G401.6 (cell line): Measurements from ENCODE around the gene SSBP2.
A peak's percentile ranks its signal among the peaks of the same experiment; 100 is the strongest.

Experiments
- FAIRE-seq: peaks from 2 replicates; lab custom pipeline; 2012; peaks lifted over from hg19 to GRCh38; lab: Jason Lieb, UNC

Gene SSBP2

DNA sequence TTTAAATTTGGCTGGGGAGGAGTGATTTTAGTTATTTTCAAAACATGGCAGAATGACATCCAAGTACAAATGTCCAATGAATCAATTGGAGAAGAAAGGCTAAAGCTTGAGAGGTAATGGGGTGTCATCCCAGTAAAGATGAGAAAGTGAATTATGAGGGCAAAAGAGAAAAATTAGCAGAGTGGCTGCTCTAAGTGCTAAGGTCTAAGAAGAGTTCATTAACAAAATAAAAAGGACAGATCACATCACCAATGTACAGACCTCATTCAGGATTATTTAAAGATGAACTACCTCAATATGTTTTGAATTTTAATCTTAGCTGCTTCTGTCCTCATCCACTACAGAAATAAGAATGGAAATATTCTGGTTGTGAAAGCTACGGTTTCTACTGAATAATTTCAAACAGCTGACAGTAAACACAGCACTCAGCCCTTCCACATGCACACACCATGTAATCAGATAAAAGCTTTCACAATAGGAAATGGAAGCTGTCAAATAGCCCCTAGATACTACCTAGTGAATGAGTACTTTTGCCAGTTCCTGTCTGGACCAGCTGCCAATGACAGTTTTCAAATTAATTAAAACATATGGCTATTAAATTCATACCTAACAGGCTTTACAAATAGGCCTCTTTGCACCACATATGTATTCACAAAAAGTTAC is 171.5 kb downstream of the SSBP2 start:
- FAIRE-seq, result no peak

DNA sequence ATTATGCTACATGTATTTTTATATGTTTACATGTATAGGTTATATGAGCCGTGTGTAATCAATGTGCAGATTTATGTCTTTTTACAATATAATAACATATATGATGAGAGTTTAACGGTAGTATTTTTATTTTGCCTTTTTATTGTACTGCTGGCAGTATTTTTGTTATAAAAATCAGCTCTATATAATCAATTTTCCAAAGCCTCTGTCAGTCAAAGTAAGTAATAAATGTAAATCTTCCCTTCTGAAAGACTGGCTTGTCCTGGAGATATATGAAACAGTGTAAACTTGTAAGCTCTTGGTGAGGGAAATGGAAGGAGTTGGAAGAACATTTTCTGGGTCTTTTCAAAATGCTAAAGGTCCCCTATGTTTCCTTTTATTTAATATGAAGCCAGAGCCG is 173.8 kb downstream of the SSBP2 start:
- no peak for FAIRE-seq

DNA sequence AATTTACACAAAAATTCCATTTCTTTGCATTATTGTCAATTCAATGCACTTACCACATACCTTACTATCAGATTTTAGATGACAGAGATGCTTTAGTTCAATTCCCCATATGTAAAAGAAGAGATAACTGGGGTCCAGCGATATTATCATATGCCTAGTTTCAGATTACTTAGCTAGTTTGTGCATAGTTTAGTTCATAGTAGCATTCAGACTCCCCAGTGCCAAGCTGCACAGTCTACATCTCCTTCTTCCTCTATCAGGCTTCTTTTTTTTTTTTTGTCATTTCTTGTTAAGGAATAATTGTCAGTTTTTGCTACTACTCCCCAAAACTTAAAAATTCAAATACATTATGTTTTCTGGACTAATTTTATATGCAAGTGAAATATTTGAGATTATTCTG is 175.0 kb downstream of the SSBP2 start:
- no peak for FAIRE-seq

DNA sequence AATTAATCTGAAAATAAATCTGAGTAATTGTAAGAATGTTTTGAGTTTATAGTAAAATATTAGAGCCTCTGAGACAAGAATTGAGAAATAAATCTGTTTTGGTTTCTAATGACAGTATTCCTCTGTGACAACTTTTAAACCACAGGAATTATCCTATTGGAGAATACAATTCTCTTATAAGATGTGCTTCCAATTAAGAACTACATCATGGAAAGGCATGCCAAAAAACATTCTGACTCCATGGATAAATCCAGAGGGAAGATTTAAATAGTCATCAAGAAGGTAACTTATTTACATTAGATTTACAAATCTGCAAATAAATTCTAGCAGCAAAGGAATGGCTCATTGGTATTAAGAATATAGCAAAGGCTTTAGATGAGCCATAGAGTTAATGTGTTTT is 178.7 kb downstream of the SSBP2 start:
- FAIRE-seq, result no peak

DNA sequence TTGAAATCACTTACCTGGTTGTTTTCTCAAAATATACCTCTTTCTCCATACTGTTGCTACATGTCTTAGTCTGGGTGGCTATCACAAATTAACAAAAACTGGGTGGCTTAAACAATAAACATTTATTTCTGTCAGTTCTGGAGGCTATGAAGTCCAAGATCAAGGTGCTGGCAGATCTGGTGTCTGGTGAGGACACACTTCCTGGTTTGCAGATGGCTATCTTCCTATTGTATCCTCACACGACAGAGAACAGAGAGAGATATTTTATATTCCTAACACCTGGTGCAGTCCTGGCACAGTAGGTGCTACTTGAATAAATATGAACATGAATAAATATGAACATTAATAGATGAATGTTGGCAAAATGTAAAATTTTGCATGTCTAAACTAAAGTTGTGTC is 192.7 kb downstream of the SSBP2 start:
- no peak for FAIRE-seq

DNA sequence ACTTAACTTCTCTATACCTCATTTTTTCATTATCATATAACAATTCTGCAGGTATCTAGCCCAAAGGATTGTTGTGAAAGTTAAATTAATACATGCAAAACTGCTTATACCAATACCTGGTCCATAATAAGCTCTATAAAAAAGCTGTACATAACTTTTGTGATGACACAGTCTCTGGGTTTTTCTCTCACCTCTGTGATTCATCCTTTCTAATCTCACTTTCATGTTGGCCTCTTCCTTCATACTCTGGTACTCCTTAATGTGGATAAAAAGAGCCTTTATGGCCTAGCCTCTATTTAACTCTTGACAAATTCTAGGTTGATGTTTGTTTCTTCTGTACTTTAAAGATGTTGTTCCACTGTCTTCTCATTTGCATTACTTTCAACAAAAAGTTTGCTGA is 194.1 kb downstream of the SSBP2 start:
- no peak for FAIRE-seq

DNA sequence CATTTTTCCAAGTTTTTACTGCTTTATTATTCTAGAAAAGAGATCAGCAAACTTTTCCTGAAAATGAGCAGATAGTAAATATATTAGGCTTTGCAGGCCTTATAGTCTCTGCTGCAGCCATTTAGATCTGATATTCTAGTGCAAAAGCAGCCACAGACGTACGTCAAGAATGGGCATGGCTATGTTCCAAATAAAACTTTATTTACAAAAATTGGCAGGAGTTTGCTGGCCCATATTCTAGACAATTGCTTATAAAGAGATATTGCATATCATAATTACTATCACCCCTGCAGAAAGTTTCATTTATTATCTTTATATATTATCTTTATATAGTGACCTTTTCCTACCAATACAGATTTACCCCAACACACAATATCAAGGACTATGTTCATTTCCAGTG is 195.0 kb downstream of the SSBP2 start:
- no peak for FAIRE-seq

DNA sequence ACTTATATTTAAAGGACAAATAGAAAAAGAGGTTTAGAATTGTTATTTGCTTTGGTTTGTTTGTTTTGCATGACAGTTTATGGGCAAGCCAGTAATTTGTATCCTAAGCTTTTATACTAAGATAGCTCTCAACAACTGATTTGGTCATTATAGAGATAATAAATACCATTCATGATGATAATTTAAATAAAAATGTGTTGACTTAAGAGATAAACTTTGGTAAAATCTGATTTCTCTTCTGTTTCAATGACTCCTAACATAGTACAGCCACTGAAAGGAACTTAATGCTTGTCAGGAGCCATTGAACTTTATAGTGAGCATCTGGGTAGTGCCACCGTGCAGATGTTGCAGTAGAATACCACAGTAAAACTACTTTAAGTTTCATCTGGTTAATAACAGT is 196.2 kb downstream of the SSBP2 start:
- no peak for FAIRE-seq

DNA sequence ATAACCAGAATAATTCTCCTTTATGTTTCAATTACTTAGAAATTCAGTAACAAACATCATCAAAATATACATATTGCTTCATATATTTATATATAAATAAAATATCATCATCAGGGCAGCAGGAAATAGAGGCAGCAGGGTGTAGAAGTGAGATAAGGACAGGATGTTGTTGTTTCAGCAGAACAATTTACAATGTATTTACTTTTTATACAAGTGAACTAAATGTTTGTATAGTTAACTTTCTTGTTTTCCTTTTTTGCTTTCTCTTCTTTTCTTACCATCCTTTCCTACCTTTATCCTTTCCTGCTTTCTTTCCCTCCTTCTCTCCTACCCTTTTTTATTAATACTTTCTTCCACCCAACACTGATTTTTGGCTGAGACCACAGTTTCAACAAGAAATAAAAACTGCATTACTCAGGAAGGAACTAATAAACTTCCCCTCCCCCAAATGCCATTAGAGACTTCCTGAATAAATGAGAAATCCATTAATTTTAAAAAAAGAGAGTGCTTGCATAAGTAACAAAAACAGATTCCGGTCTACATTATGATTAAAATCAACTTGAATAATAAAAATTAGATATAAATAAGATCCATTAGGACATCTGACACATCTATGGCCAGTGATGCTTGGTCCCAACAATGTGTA is 197.2 kb downstream of the SSBP2 start:
- peak; percentile 34 for FAIRE-seq

DNA sequence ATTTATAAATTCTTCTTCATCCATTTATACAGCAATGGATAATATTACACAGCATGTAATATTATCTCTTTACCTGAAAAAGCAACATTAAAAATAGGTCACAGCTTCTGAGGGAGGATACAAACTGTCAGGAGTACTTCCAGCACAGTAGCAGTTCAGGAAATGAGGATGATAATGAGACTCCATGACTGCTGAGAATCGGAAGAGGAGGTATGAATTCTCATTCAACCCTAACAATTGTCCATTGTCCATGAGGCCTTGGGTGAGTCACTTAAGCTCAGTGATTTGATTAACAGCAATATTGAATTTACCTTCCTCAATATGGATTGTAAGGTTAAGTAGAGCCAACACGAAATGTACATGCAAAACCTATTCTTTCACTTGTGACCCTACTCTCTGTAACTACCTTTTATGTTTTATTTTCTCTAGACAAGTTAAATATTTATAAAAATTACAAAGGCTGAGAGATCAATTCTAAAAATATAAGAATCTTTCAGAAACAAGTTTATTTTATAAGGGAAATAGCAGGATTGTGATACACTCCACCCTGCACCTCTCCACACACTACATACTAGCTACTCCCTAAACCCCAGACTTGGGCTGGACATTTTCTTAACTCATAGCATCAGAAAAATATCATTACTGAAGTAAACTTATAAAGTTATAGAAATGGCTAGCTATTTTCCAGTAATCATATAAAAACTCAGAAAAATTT is 197.9 kb downstream of the SSBP2 start:
- no peak for FAIRE-seq

DNA sequence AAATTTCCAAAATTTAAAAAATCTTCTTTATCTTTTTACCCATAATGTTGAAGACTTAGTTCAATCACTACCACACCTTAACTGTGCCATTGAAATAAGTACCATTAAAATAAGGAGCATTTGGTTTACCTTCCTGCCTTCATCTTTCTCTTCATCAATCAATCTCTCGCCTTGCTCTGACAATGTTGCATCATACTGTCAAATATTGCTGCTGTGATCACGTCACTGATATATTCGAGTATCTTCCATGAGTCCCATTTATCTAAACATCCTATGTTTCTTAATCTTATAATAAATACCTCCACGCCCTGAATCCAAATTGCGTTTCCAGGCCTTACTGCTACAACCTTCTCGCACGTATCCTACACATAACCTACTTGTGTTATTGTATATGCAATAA is 201.8 kb downstream of the SSBP2 start:
- FAIRE-seq, result no peak

DNA sequence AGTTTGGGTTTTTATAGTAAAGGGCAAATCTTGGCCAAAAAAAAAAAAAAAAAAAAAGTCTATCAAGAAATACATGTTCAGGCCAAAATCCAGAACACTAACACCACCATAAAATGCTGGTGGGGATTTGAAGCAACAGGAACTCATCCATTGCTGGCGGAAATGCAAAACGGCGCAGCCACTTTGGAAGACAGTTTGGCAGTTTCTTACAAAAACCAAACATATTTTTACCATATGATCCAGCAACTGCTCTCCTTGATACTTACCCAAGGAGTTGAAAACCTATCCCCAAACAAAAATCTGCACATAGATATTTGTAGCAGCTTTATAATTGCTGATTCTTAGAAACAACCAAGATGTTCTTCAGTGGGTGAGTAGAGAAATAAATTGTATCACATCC is 203.9 kb downstream of the SSBP2 start:
- no peak for FAIRE-seq

DNA sequence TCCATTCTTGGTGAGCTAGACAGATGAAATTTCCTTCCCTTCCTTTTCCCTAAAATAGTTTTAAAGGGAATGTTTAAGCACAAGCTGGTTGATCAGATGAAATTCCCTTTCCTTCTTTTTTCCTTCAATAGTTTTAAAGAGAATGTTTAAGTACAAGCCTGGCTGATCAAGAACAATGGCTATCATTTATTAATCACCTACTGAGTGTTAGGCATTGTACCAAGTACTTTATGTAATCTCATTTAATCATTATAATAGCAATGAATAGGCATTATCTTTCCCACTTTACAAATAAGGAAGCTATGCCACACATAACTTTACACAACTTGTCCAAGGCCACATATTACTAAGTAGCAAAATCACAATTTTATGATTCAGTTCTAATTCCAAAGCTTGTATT is 205.0 kb downstream of the SSBP2 start:
- FAIRE-seq, result no peak

DNA sequence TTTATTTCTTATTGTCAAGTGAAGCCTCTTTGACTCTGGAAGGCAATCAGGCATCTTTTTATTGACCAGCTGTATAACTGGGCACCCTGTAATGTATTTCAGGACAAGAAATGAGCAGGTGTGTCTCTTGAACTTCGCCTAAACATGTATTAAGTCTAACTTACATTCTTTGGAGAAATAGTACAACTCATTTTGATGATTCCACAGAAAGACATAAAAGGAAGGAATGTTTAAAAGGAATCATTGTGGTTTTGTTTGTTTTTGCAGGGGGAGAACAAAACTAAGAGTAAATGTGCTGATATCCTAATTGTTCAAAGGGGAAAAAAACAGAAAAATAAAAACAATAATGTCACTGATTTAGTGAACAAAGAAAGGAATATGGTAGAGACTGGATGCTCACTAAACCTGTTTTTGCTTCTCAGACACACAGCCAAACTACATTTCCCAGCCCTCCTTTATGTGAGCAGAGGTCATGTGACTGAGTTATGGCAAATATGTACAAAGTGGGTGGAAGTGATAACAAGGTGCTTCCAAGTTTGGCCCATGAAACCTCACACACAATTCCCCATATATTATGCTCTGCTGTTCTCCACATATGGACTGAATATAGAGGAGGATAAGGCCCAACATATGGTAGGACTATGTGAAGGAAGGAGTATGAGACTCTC is 206.4 kb downstream of the SSBP2 start:
- no peak for FAIRE-seq

DNA sequence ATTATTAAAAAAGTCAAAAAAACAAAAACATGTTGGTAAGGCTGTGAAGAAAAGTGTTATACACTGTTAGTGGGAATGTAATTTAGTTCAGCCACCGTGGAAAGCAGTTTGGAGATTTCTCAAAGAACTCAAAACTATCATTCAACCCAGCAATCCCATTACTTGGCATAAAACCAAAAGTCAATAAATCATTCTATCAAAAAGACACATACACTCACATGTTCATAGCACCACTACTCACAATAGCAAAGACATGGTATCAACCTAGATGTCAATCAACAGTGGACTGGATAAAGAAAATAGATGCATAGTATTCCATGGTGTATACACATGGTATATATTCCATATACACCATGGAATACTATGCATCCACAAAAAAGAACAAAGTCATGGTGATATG is 208.7 kb downstream of the SSBP2 start:
- no peak for FAIRE-seq

DNA sequence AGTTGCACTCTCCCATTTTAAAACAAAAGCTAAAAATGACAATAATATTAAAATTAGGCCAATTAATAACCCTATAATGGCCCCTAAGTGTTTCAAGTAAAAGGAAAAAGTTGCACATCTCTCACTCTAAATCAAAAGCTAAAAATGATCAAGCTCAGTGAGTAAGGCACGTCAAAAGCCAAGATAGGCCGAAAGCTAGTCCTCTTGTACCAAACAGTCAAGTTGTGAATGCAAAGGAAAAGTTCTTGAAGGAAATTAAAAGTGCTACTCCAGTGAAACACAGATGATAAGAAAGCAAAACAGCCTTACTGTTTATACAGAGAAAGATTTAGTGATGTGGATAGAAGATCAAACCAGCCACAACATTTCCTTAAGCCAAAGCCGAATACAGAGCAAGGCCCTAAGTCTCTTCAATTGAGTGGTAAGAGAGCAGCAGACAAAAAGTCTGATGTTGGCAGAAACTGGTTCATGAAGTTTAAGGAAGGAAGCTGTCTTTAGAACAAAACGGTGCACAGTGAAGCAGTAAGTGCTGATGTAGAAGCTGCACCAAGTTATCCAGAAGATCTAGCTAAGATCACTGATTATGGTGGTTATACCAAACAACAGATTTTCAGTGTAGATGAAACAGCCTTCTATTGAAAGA is 212.9 kb downstream of the SSBP2 start:
- FAIRE-seq, result no peak

DNA sequence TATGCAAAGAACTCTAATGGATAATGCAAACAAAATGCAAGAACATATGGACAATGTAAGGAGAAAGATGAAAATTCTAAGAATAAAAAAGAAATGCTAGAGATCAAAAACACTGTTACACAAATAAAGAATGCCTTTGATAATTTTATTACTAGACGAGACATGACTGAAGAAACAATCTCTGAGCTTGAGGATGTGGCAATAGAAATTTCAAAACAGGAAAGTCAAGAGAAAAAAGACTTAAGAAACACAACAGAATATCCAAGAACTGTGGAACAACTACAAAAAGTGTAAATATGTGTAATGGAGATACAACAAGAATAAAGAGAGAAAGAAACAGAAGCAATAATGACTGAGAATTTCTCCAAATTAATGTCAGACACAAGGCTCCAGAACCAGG is 216.5 kb downstream of the SSBP2 start:
- FAIRE-seq, result no peak

DNA sequence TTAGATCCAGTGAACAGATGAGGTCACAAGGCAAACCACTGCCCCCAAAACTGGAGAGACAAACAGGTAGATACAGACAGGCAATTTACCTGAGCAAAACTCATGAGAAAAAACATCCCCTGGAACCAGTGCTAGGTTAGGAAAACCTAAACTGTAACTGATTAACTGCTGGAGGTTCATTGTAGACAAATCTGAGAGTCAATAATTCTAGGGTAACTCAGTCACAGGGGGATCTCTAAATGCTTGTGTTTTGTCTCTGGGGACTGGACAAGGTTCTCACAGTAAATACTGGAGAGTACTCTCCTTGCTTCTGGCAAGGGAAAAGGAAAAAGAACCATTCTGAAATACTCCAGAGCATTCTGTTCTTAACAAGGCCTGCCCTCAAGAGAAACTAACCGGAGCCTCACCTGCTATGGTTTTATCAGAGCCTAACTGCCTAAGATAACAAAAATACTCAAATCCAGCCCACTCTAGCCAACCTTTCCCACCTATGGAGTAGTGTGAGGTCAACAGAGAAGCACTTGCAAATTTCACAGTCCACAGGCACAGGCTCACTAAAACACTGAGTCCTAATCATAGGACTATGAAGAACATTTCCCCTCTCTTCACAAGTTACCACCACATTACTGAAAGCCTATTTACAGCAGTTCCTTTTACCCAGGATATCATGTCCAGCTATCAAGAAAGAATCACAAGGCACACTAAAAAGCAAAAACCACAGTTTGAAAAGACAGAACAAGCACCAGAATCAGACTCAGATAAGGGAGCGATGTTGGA is 217.1 kb downstream of the SSBP2 start:
- FAIRE-seq, result no peak

DNA sequence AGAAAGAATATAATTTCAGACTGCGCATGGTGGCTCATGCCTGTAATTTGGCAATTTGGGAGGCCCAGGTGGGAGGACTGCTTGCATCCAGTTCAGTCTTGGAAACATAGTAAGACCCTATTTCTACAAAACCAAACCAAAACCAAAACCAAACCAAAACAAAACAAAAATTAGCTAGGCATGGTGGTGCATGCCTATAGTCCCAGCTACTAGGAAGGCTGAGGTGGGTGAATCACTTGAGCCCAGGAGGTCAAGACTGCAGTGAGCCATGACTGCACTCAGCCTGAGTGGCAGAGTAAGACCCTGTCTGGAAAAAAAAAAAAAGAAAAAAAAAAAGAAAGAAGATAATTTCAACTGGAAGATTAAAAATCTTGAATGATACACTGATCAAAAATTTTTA is 220.0 kb downstream of the SSBP2 start:
- FAIRE-seq, result no peak

DNA sequence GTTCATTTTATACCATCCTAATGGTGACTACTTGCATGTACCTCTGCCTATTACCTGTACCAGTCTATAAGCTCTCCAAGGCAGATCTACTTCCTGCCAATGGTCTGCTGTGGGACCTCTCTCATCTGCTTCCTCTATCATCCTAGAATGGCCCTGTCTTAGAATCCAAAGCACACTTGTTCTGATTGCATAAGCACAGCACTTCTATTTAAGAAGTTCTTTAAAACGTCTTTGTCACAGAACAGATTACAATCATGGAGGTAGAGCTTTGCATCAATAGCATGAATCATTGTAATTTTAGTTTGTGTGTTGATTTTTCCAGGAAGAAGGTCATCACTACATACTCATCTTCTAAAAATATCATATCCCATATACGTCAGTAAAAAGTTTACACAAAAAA is 225.2 kb downstream of the SSBP2 start:
- FAIRE-seq, result no peak

DNA sequence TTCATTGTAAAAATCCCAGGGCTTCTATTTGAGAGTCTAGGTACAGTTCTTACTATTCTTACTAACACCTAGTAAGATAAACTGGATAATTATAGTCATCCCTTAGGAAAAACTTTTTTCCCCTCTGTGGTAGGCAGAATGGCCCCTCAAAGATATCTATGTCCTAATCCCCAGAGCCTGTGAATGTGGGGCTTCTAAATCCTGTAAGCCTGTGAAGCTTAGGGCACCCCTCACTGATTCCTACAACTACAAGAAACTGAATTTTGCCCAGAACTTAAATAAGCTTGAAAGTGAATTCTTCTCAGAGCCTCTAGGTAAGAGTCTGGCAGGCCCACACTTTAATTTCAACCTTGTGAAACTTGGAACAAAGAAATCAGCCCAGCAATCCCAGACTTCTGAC is 226.9 kb downstream of the SSBP2 start:
- no peak for FAIRE-seq

DNA sequence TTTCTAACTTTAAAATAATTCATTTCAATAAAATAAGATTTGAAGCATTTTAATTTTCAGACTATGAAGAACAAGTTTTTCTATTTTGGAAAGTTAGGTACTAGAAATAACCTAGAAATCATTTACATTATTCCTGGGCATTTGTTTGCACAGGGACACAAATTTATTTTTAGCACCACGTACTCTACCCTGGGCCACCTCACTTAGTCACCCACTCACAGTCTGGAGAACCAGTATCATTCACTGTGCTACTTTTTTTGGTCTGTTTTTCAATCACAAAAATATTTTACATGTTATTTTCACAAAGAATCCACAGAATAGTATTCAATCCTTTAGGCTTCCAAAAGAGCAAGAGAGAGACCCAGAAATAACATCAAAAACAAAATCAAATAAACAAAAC is 228.3 kb downstream of the SSBP2 start:
- no peak for FAIRE-seq
